ENCODE measurements around the gene ARMC6. TPM values are rescaled to one million over a fixed set of nuclear protein-coding genes. Genes with fewer than 3 reads are reported as not detected.
"Not testable (repeated sequence)": the region's sequence is repeated elsewhere in the genome, so short reads cannot be mapped to it uniquely, and the experiment has no call there.

ARMC6 gene
- total RNA-seq, 1 experiment from 2014 or later = 91.3 TPM

DNA sequence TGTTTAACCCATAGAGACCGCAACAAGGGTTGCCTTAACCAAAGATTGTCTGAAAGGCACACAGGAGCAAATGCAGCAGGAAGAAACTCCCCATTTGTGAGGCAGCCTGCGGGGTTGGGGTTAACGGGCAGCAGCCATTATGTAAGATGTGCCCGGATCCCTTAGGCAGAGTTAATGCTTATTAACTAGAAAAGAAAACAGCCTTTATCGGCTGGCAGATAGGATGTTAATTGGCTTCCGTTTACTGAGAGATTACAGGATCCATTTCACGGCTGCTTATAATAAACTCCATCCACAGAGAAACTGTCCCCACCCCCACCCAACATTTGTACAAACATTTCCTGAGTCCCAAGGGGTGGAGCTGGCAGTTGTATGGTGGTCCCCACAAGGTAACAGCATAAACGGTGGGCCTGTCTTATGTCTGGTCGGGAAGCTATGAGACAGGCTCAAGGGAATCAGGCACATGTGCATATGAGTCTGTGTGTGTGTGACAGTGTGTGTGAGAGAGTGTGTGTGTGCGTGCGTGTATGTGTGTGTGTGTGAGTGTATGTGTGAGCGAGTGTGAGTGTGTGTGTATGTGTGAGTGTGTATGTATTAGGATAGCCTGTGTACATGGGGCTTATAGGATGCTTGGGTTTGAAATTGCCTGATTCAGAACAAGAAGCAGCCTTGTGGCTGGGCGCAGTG lies 40.9 kb downstream of the ARMC6 start:
- no peak for DNase-seq (ENCODE audit: low spot score)

- DNase-seq (ENCODE audit: low spot score) = no peak
Measured at GRCh38 chr19:19075126-19075525, 41.7 kb downstream of the ARMC6 start.

GRCh38 chr19:19076476-19076875 lies 43.1 kb downstream of the ARMC6 start:
- DNase-seq (ENCODE audit: low spot score) = no peak

- no peak for DNase-seq (ENCODE audit: low spot score)
Measured at GRCh38 chr19:19077103-19077502, 43.7 kb downstream of the ARMC6 start.

- DNase-seq (ENCODE audit: low spot score) = no peak
Measured at GRCh38 chr19:19078801-19079200, 45.4 kb downstream of the ARMC6 start.

DNA sequence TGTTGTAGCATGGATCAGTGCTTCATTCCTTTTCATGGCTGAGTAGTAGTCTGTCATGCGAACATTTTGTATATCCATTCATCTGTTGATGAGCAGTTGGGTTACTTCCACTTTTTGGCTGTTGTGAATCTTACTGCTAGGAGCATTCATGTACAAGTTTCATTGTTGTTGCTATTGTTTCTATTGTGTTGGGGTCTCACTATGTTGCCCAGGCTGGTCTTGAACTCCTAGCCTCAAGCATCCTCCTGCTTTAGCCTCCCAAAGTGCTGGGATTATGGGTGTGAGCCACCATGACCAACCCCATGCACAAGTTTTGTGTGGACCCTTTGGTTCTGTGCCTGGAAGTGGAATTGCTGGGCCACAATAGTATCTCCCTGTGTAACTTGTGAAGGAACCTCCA lies 46.2 kb downstream of the ARMC6 start:
- no peak for DNase-seq (ENCODE audit: low spot score)

GRCh38 chr19:19081642-19082151 lies 48.3 kb downstream of the ARMC6 start:
- DNase-seq (ENCODE audit: low spot score) = no peak

DNA sequence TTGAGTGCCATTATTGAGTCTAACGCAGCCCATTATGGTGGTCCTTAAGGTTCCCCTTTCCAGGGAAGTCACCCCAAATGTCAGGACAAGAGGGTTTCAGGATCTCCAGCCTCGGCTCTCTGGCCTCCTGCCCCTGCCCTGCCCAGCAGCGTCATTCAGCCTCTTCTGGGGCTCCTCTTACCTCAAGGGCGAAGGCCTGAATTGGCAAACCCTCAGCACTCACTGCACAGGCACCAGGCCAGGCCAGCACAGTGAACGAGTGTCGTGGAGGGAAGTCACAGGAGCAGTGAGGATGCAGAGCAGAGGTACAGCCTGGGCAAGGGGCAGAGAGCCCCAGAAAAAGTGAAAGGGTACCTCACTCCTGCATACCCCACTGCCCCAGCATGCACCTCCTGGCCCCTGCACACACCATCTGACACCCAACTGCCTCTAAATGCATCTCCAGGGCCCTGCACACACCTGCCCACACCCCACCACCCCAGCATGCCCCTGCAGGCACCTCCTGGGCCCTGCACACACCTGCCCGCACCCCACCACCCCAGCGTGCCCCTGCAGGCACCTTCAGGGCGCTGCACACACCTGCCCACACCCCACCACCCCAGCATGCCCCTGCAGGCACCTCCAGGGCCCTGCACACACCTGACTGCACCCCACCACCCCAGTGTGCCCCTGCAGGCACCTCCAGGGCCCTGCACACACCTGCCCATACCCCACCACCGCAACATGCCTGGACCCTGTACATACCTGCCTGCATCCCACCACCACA lies 50.2 kb downstream of the ARMC6 start:
- no peak for DNase-seq (ENCODE audit: low spot score)

DNA sequence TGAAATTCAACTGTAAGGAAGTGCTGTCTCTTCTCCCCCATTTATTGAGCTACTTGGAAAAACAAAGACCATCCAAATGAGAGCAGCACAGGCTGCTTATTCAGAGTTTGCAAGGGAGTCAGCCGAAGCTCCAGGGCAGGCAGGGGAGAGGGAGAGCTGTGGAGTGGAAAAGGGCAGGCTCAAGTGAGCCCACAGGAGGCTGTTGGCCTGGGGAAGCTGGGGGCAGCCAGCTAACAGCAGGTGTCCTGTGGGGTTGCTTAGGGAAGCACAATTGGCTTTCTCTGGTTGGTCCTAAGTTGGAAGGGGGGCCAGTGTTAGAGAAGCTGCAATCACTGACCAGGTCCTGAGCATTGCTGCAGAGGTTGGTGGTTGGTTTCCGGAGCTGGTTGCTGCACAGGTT lies 54.3 kb downstream of the ARMC6 start:
- DNase-seq (ENCODE audit: low spot score) = no peak

DNA sequence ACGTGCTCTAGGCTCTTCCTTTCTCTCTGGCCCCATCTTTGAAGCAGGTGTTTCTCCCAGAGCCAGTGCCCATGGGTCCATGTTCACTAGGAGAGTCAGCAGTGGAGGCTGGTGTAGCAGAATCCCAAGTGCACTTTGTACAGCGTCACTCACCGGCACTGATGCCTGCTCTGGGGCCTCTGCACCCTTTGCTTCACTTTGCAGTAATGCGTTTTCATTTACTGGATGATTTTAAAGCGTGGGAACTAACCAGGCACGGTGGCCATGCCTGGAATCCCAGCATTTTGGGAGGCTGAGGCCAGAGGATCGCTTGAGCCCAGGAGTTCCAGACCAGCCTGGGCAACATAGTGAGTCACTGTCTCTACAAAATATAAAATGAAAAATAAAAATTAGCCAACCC lies 61.1 kb downstream of the ARMC6 start:
- no peak for DNase-seq (ENCODE audit: low spot score)

GRCh38 chr19:19095691-19096090 lies 62.3 kb downstream of the ARMC6 start:
- no peak for DNase-seq (ENCODE audit: low spot score)

DNA sequence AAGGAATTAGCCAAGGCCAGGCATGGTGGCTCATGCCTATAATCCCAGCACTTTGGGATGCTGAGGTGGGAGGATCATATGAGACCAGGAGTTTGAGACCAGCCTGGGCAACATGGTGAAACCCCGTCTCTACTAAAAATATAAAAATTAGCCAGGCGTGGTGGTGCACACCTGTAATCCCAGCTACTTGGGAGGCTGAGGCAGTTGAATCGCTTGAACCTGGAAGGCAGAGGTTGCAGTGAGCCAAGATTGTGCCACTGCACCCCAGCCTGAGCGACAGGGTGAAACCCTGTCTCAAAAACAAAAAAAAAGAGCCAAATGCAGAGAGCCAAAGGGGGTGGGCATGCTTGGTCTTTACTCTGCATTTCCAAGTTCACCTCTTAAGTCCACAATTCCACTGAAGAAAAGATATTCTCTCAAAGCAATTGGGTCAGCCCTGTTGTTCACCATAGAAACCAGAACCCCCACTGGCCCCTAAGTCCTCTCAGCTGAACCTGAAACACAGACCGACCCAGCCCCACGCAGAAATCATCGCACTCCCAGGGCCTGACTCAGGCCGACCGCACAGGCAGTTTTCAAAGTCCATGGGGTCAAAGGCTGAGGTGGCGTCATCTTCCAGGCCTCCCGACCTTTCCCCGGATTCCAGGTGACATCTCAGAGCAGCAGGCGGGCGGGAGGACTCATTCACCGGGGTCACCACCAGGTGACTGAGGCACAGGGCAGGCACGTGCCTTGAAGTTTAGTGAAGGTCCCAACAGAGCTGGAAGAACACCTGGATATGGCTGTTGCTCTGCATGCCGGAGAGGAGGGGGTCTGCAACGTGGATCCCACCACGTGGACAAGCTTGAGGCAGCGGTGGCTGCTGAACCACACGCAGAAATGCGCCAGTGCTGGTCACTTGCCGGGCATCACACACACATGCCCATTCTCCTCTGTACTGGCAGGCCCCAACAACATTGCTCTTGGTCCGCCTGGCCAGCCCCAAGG lies 63.5 kb downstream of the ARMC6 start:
- DNase-seq (ENCODE audit: low spot score) = peak; percentile 50

DNA sequence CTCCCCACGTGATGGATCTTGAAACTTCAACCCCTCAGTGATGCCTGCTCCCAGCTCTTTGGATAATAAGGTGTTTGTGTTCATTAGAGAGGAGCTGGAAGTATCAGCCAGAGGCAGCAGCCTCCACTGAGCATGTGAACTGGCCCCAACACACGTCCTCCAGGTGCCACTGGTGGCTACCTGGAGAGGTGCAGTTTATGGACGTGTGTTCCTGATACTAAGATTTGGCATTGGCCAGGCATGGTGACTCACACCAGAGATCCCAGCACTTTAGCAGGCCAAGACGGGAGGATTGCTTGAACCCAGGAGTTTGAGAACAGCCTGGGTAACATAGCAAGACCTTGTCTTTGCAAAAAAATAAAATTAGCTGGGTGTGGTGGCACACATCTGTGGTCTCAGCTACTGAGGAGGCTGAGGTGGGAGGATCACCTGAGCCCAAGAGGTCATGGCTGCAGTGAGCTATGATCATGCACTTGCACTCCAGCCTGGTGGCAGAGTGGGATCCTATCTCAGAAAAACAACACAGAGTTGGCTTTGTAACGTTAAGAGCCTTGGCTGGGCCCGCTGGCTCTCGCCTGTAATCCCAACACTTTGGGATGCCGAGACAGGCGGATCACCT lies 64.8 kb downstream of the ARMC6 start:
- peak; percentile 28 for DNase-seq (ENCODE audit: low spot score)

- no peak for DNase-seq (ENCODE audit: low spot score)
Measured at GRCh38 chr19:19098703-19099632, 65.6 kb downstream of the ARMC6 start.

- DNase-seq (ENCODE audit: low spot score) = no peak
Measured at GRCh38 chr19:19101540-19101939, 68.1 kb downstream of the ARMC6 start.

DNA sequence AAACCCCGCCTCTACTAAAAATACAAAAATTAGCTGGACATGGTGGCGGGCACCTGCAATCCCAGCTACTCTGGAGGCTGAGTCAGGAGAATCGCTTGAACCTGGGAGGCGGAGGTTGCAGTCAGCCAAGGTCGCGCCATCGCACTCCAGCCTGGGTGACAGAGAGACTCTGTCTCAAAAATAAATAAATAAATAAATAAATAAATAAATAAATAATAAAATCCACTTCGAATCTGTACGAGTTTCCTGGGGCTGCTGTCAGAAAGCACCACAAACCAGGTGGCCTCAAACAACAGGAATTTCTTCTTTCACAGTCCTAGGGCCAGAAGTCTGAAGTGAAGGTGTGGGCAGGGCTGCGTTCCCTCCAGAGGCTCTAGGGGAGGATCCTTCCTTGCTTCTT lies 69.2 kb downstream of the ARMC6 start:
- not testable (repeated sequence) for DNase-seq (ENCODE audit: low spot score)

- no peak for DNase-seq (ENCODE audit: low spot score)
Measured at GRCh38 chr19:19103167-19103566, 69.8 kb downstream of the ARMC6 start.

DNA sequence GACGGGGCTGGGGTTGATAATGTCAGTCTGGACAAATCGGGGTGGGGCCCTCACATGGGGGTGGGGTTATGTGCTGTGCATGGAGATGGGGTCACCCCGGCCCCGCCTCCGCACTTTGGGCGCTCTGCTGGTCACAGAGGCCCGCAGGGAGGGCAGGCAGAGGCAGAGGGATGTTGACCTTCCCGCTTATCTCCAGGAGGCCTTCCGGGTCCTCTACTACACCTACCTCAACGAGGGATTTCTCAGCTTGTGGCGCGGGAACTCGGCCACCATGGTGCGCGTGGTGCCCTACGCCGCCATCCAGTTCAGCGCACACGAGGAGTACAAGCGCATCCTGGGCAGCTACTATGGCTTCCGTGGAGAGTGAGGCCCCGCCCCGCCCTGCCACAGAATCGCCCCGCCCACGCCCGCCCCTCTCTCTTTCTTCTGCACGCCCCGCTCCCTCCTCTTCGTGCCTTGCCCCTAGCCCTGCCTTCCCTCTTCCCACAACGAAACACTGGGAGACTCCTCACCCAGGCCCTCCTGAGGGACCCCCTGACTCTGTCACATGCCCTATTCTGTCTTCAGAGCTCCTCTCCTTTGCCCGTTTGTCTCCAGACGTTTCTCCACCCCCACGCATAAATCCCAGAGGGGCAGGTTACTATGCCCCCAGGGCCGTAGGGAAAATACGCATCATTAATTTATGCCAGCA lies 72.1 kb downstream of the ARMC6 start:
- no peak for DNase-seq (ENCODE audit: low spot score)

DNA sequence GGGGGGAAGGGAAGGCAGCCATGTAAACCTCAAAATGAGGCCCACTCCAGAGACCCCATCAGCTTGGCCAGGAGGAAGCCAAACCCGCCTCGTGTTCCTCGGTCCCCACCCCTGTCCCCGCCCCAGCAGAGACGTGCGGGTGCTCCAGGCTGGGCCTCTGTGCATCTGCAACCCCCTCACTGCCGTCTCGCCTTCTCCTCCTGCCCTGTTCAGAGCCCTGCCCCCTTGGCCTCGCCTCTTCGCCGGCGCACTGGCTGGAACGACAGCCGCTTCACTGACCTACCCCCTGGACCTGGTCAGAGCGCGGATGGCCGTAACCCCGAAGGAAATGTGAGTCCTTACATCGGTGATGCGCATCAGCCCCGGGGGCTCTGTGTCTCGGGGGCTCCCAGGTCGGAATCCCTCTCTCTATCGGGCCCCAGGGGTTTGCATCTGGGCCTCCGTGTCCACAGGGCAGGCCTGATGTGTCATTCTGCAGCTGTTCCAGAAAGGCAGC lies 72.7 kb downstream of the ARMC6 start:
- DNase-seq (ENCODE audit: low spot score) = no peak

Measured in HT-29 (cell line).